OCI-LY1 (cell line): Measurements from ENCODE around the gene CNN2.

Experiments used
- EZH2 ChIP-seq: fragments of 200-600 bp; sonication (generic), shearing (Covaris generic); IDR thresholded peaks from 2 replicates; pipeline ENCODE4 v1.8.0; 2017; ENCODE audit warnings: borderline replicate concordance, mixed run types, mild to moderate bottlenecking, antibody characterized with exemption, low read length, moderate library complexity, mixed read lengths
- TF ChIP-seq, protein P1 (sequence below): fragments of 200-600 bp; sonication (generic), shearing (Covaris generic); IDR thresholded peaks from 2 replicates; pipeline ENCODE4 v1.5.1; 2017; ENCODE audit warnings: mild to moderate bottlenecking, antibody characterized with exemption, low read length, moderate library complexity, mixed read lengths

DNA sequence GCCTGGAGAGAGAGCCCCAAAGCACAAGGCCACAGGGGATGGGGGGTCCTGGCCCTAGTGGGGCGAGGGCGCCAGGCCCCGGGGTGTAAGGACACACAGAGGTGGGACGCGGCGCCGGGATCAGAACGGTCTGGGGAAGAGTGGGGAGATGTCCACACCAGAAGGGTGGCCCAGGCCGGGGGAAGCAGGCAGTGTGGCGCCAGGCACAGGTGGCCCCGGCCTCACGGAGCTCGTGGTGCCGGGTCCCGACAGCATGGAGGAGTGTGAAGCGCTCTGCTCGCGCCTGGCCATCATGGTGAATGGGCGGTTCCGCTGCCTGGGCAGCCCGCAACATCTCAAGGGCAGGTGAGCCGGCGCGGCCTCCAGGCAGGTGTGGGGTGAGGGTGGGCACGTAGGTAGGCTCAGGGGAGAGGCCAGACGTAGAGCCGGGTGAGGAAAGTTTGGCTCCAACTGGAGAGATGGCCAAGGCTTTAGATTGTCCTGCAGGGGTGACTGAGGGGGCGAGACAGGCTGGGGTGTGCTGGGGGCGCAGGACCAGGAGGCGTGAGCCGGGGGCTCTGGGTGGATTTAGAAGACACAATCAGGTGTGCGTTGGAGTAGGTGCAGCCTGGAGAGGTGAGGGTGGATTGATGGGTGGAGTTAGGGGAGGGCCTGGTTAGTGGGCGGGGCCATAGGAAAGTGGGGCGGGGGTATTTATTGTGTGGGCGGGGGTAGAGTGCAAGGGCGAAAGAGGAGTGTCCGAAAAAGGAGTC lies 37.7 kb downstream of the CNN2 start:
- TF ChIP-seq, protein P1, sequence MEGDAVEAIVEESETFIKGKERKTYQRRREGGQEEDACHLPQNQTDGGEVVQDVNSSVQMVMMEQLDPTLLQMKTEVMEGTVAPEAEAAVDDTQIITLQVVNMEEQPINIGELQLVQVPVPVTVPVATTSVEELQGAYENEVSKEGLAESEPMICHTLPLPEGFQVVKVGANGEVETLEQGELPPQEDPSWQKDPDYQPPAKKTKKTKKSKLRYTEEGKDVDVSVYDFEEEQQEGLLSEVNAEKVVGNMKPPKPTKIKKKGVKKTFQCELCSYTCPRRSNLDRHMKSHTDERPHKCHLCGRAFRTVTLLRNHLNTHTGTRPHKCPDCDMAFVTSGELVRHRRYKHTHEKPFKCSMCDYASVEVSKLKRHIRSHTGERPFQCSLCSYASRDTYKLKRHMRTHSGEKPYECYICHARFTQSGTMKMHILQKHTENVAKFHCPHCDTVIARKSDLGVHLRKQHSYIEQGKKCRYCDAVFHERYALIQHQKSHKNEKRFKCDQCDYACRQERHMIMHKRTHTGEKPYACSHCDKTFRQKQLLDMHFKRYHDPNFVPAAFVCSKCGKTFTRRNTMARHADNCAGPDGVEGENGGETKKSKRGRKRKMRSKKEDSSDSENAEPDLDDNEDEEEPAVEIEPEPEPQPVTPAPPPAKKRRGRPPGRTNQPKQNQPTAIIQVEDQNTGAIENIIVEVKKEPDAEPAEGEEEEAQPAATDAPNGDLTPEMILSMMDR: no peak
- TF ChIP-seq EZH2: no peak
